ENCODE measurements around the gene SART3. TPM values are rescaled to one million over a fixed set of nuclear protein-coding genes. Genes with fewer than 3 reads are reported as not detected.

Gene SART3
- total RNA-seq, 1 donor from 2014 or later = 34.8 TPM

- no peak for DNase-seq (ENCODE audit: low spot score)
- Mint-ChIP-seq H3K4me3 (ENCODE audit: unreplicated experiment) (no peak overlapping the region), H3K27me3 (ENCODE audit: low read depth) (no peaks in the 10 kb centered on the region), H3K4me1 (ENCODE audit: low read depth) (peaks cover 20% of the 10 kb centered on the region), H3K9me3 (ENCODE audit: low read depth) (no peaks in the 10 kb centered on the region), H3K36me3 (ENCODE audit: low read depth) (no peaks in the 10 kb centered on the region), H3K27ac (ENCODE audit: unreplicated experiment) (no peak overlapping the region)
- no peak for TF ChIP-seq CTCF (IDR thresholded peaks at IDR 0.05)
These were observed 38.6 kb upstream of the SART3 start for GRCh38 chr12:108599541-108599940.

GRCh38 chr12:108598553-108599250, 37.7 kb upstream of the SART3 start:
- H3K27ac Mint-ChIP-seq (ENCODE audit: unreplicated experiment) = no peak overlapping the region
- no peak for TF ChIP-seq CTCF (IDR thresholded peaks at IDR 0.05)
- DNase-seq (ENCODE audit: low spot score) = no peak
- no peaks in the 10 kb centered on the region for H3K36me3 Mint-ChIP-seq (ENCODE audit: low read depth)
- no peaks in the 10 kb centered on the region for H3K27me3 Mint-ChIP-seq (ENCODE audit: low read depth)
- no peaks in the 10 kb centered on the region for H3K9me3 Mint-ChIP-seq (ENCODE audit: low read depth)
- H3K4me3 Mint-ChIP-seq (ENCODE audit: unreplicated experiment) = no peak overlapping the region
- peaks cover 16% of the 10 kb centered on the region for H3K4me1 Mint-ChIP-seq (ENCODE audit: low read depth)

GRCh38 chr12:108597559-108598471, 36.8 kb upstream of the SART3 start, which contains the start of gene TMEM119:
Gene TMEM119, minus strand, starts transcription at chr12:108598084. Its CDS starts 5,701 bp downstream, at chr12:108592383.
- Mint-ChIP-seq H3K27me3 (ENCODE audit: low read depth) (no peaks in the 10 kb centered on the region), H3K4me3 (ENCODE audit: unreplicated experiment) (no peak within 1 kb of the TSS)
- no peak for DNase-seq (ENCODE audit: low spot score)

GRCh38 chr12:108596854-108597558, 36.0 kb upstream of the SART3 start:
- Mint-ChIP-seq H3K4me3 (ENCODE audit: unreplicated experiment) (no peak overlapping the region), H3K27me3 (ENCODE audit: low read depth) (no peaks in the 10 kb centered on the region), H3K9me3 (ENCODE audit: low read depth) (no peaks in the 10 kb centered on the region), H3K4me1 (ENCODE audit: low read depth) (peaks cover 16% of the 10 kb centered on the region), H3K36me3 (ENCODE audit: low read depth) (no peaks in the 10 kb centered on the region), H3K27ac (ENCODE audit: unreplicated experiment) (no peak overlapping the region)
- no peak for TF ChIP-seq CTCF (IDR thresholded peaks at IDR 0.05)
- no peak for DNase-seq (ENCODE audit: low spot score)

More at GRCh38 chr12:108597559-108598471, 36.8 kb upstream of the SART3 start, which contains the start of gene TMEM119:
- no peaks in the 10 kb centered on the region for H3K9me3 Mint-ChIP-seq (ENCODE audit: low read depth)
- H3K4me1 Mint-ChIP-seq (ENCODE audit: low read depth) = peaks cover 16% of the 10 kb centered on the region
- TF ChIP-seq CTCF (IDR thresholded peaks at IDR 0.05) = no peak
- peak within 1 kb of the TSS; percentile 29 for H3K27ac Mint-ChIP-seq (ENCODE audit: unreplicated experiment)
- H3K36me3 Mint-ChIP-seq (ENCODE audit: low read depth) = no peaks in the 10 kb centered on the region

All from chondrocyte (in vitro differentiated cells).